GM12892 (cell line): ENCODE measurements around the gene PCDHA8.

Experiments
- POLR2A ChIP-seq: IDR thresholded peaks from 2 replicates; pipeline ENCODE4 v1.6.1; 2011; ENCODE audit warnings: low read depth, low read length, control low read depth
- POLR2AphosphoS5 ChIP-seq: IDR thresholded peaks from 2 replicates; pipeline ENCODE4 v1.6.1; 2011; ENCODE audit warnings: low read depth, low read length, control low read depth
- TAF1 ChIP-seq: IDR thresholded peaks from 2 replicates; pipeline ENCODE4 v1.6.1; 2011; ENCODE audit warnings: low read depth, mild to moderate bottlenecking, control low read depth, low read length, borderline replicate concordance

GRCh38 chr5:140857987-140858240, 16.9 kb downstream of the PCDHA8 start:
- TF ChIP-seq POLR2A (no peak), TAF1 (no peak), POLR2AphosphoS5 (no peak)
